Endometrium (tissue), 2 donors: ENCODE data around the gene SLC38A2.

ENCODE experiments used
- FAIRE-seq: peaks from 2 replicates; lab custom pipeline; 2012; peaks lifted over from hg19 to GRCh38; lab: Jason Lieb, UNC
- donor health status: control.
- donor health status: control.

SLC38A2 gene

GRCh38 chr12:46391630-46392029, 19.1 kb upstream of the SLC38A2 start:
- no peak for FAIRE-seq

- FAIRE-seq, result no peak
Observed at GRCh38 chr12:46390881-46391280, 18.3 kb upstream of the SLC38A2 start.

GRCh38 chr12:46390304-46390703, 17.7 kb upstream of the SLC38A2 start:
- no peak for FAIRE-seq

GRCh38 chr12:46389031-46389616, 16.6 kb upstream of the SLC38A2 start:
- FAIRE-seq, result no peak

GRCh38 chr12:46388427-46389021, 16.0 kb upstream of the SLC38A2 start:
- FAIRE-seq, result no peak

GRCh38 chr12:46387670-46388069, 15.1 kb upstream of the SLC38A2 start:
- no peak for FAIRE-seq

GRCh38 chr12:46386877-46387629, 14.5 kb upstream of the SLC38A2 start:
- no peak for FAIRE-seq

GRCh38 chr12:46386360-46386867, 13.8 kb upstream of the SLC38A2 start:
- no peak for FAIRE-seq

GRCh38 chr12:46385438-46385837, 12.9 kb upstream of the SLC38A2 start:
- no peak for FAIRE-seq

GRCh38 chr12:46384451-46385309, 12.1 kb upstream of the SLC38A2 start:
- FAIRE-seq, result no peak

- no peak for FAIRE-seq
Observed at GRCh38 chr12:46383654-46384450, 11.3 kb upstream of the SLC38A2 start.

- no peak for FAIRE-seq
Observed at GRCh38 chr12:46382964-46383653, 10.5 kb upstream of the SLC38A2 start.

- no peak for FAIRE-seq
Observed at GRCh38 chr12:46382408-46382963, 9.9 kb upstream of the SLC38A2 start.

- FAIRE-seq, result no peak
Observed at GRCh38 chr12:46380881-46381280, 8.3 kb upstream of the SLC38A2 start.

- FAIRE-seq, result no peak
Observed at GRCh38 chr12:46380022-46380796, 7.6 kb upstream of the SLC38A2 start.

- FAIRE-seq, result no peak
Observed at GRCh38 chr12:46379352-46379751, 6.8 kb upstream of the SLC38A2 start.

GRCh38 chr12:46378530-46378929, 6.0 kb upstream of the SLC38A2 start:
- no peak for FAIRE-seq

GRCh38 chr12:46377678-46378077, 5.1 kb upstream of the SLC38A2 start:
- FAIRE-seq, result no peak

- no peak for FAIRE-seq
Observed at GRCh38 chr12:46376579-46376978, 4.0 kb upstream of the SLC38A2 start.

GRCh38 chr12:46374711-46375110, 2.1 kb upstream of the SLC38A2 start:
- no peak for FAIRE-seq
